Lower leg skin (tissue), 4 donors: ENCODE results near the gene PLEKHM3. TPM values are rescaled to one million over a fixed set of nuclear protein-coding genes. Genes with fewer than 3 reads are reported as not detected.
"Not testable (repeated sequence)": the region's sequence is repeated elsewhere in the genome, so short reads cannot be mapped to it uniquely, and the experiment has no call there.

Source experiments
- DNase-seq, 2 donors: peaks; one replicate each; pipeline ENCODE4 v3.0.0-alpha.2; 2019; ENCODE audit warnings: low spot score in 2 of 2
- H3K4me3 ChIP-seq: fragments of 200-600 bp; sonication (generic); 2 replicates; pipeline ENCODE4 v1.5.1; 2017; ENCODE audit warnings: mild to moderate bottlenecking, low read depth; ENCODE audit not compliant: poor library complexity, severe bottlenecking
- CTCF ChIP-seq, 3 donors: fragments of 450-650 bp; IDR thresholded peaks; one replicate each; pipeline ENCODE4 v1.5.1; 2016; ENCODE audit warnings: antibody characterized with exemption in 3 of 3, mild to moderate bottlenecking in 3 of 3, moderate library complexity in 2 of 3
- POLR2A ChIP-seq, 2 donors: fragments of 450-650 bp; IDR thresholded peaks; one replicate each; pipeline ENCODE4 v1.6.1; 2016 to 2017; ENCODE audit warnings: antibody characterized with exemption in 2 of 2, mild to moderate bottlenecking in 1 of 2, moderate library complexity in 1 of 2
- WGBS, 2 donors: methylation state at CpG; one replicate each; pipeline ENCODE4 v1.1.5; 2018; 5-methylcytosine and 5-hydroxymethylcytosine counted together
- intact Hi-C: fragments of 100-400 bp; cut with DNase I; formaldehyde crosslinking; loops from one replicate; pipeline ENCODE4 v1.15.0; 2023; ENCODE audit warnings: low total_unique reads
- total RNA-seq, 4 donors: library from RNA; depleted of rRNA; stranded (reverse); fragments of >200 nt; gene quantifications; one replicate each; pipeline ENCODE4 v1.1.0, GENCODE V29; 2016

PLEKHM3 gene
- total RNA-seq, 4 donors from 2014 or later: 18.3 to 22.2 (median 19.4) TPM

GRCh38 chr2:207911856-207912255 lies 113.5 kb downstream of the PLEKHM3 start:
- TF ChIP-seq CTCF (IDR thresholded peaks at IDR 0.05) (no peak), POLR2A (IDR thresholded peaks at IDR 0.05) (no peak)
- 81 to 99% methylated on average over 3 of the region's 3 CpGs for WGBS, 2 donors
- DNase-seq: no peak
- intact Hi-C loops: no loop called here
- no peak overlapping the region for H3K4me3 ChIP-seq

GRCh38 chr2:207911215-207911614 lies 114.1 kb downstream of the PLEKHM3 start:
- TF ChIP-seq POLR2A (IDR thresholded peaks at IDR 0.05) (no peak), CTCF (IDR thresholded peaks at IDR 0.05) (no peak)
- no peak for DNase-seq
- intact Hi-C loops: no loop called here
- WGBS, 2 donors: 95 to 96% methylated on average over 1 of the region's 1 CpG
- H3K4me3 ChIP-seq: no peak overlapping the region

GRCh38 chr2:207906495-207906894 lies 118.8 kb downstream of the PLEKHM3 start:
- H3K4me3 ChIP-seq, DNase-seq, intact Hi-C loops: not testable (repeated sequence)
- 97 to 99% methylated on average over 5 of the region's 5 CpGs for WGBS, 2 donors

- intact Hi-C loops: no loop called here
- TF ChIP-seq POLR2A (IDR thresholded peaks at IDR 0.05): no peak
- no peak for TF ChIP-seq CTCF (IDR thresholded peaks at IDR 0.05)
- no peak overlapping the region for H3K4me3 ChIP-seq
- WGBS, 2 donors: 87 to 89% methylated on average over 1 of the region's 1 CpG
- DNase-seq: no peak
Observed at GRCh38 chr2:207905546-207905945, 119.8 kb downstream of the PLEKHM3 start.

GRCh38 chr2:207903236-207903635 lies 122.1 kb downstream of the PLEKHM3 start:
- no peak for DNase-seq
- 94 to 96% methylated on average over 3 of the region's 3 CpGs for WGBS, 2 donors
- intact Hi-C loops: no loop called here
- no peak for TF ChIP-seq POLR2A (IDR thresholded peaks at IDR 0.05)
- no peak for TF ChIP-seq CTCF (IDR thresholded peaks at IDR 0.05)
- H3K4me3 ChIP-seq: no peak overlapping the region

GRCh38 chr2:207902821-207903220 lies 122.5 kb downstream of the PLEKHM3 start:
- no peak overlapping the region for H3K4me3 ChIP-seq
- no peak for TF ChIP-seq CTCF (IDR thresholded peaks at IDR 0.05)
- TF ChIP-seq POLR2A (IDR thresholded peaks at IDR 0.05): no peak
- 80 to 83% methylated on average over 2 of the region's 2 CpGs for WGBS, 2 donors
- no peak for DNase-seq
- intact Hi-C loops: no loop called here
